HepG2 (cell line): Measurements from ENCODE around the gene MB21D2. TPM values are rescaled to one million over a fixed set of nuclear protein-coding genes. Genes with fewer than 3 reads are reported as not detected.

Experiments
- ADNP ChIP-seq: sonication (generic); formaldehyde crosslinking; IDR thresholded peaks from 2 replicates; pipeline ENCODE4 v1.4.0; 2020; ENCODE audit warnings: missing genetic modification reagents
- ATF7-NPFF ChIP-seq: sonication (generic); formaldehyde crosslinking; IDR thresholded peaks from 2 replicates; pipeline ENCODE4 v1.8.1; 2023; ENCODE audit warnings: mild to moderate bottlenecking, low read depth, missing genetic modification reagents, moderate library complexity
- GABPB1 ChIP-seq: IDR thresholded peaks from 2 replicates; pipeline ENCODE4 v1.6.1; 2016; ENCODE audit warnings: mild to moderate bottlenecking, missing genetic modification reagents, moderate library complexity, missing compliant biosample characterization
- GFI1 ChIP-seq: sonication (generic); formaldehyde crosslinking; IDR thresholded peaks from 2 replicates; pipeline ENCODE4 v1.5.0; 2020; ENCODE audit warnings: missing genetic modification reagents, mild to moderate bottlenecking, borderline replicate concordance
- HDAC1 ChIP-seq: sonication (generic); formaldehyde crosslinking; IDR thresholded peaks from 2 replicates; pipeline ENCODE4 v1.5.1; 2020; ENCODE audit warnings: mild to moderate bottlenecking, missing genetic modification reagents
- JUND ChIP-seq: sonication (generic); formaldehyde crosslinking; IDR thresholded peaks from 2 replicates; pipeline ENCODE4 v1.8.0; 2022; ENCODE audit warnings: mild to moderate bottlenecking, missing genetic modification reagents
- MEIS1 ChIP-seq: sonication (generic); formaldehyde crosslinking; IDR thresholded peaks from 2 replicates; pipeline ENCODE4 v1.9.0; 2021; ENCODE audit warnings: mild to moderate bottlenecking, missing genetic modification reagents, moderate library complexity, borderline replicate concordance
- POLR2A ChIP-seq, 2 experiments: IDR thresholded peaks; 2 replicates each; pipeline ENCODE4 v1.6.1; 2011; ENCODE audit warnings: low read depth in 2 of 2, low read length in 2 of 2, mild to moderate bottlenecking in 1 of 2, moderate library complexity in 1 of 2; ENCODE audit not compliant: insufficient read depth in 1 of 2
- SNAI1 ChIP-seq: sonication (generic); formaldehyde crosslinking; IDR thresholded peaks from 2 replicates; pipeline ENCODE4 v1.5.0; 2020; ENCODE audit warnings: mild to moderate bottlenecking, missing genetic modification reagents, borderline replicate concordance
- ZNF207 ChIP-seq: fragments of 450-650 bp; IDR thresholded peaks from 2 replicates; pipeline ENCODE4 v1.6.1; 2016; ENCODE audit warnings: antibody characterized with exemption, borderline replicate concordance
- ZNF33A ChIP-seq: sonication (generic); formaldehyde crosslinking; IDR thresholded peaks from 2 replicates; pipeline ENCODE4 v1.5.1; 2020; ENCODE audit warnings: missing genetic modification reagents, mild to moderate bottlenecking, moderate library complexity, borderline replicate concordance
- ZNF484 ChIP-seq: sonication (generic); formaldehyde crosslinking; IDR thresholded peaks from 2 replicates; pipeline ENCODE4 v1.5.1; 2020; ENCODE audit warnings: mild to moderate bottlenecking, low read depth, missing genetic modification reagents, borderline replicate concordance
- ZNF615 ChIP-seq: sonication (generic); formaldehyde crosslinking; IDR thresholded peaks from 2 replicates; pipeline ENCODE4 v1.5.0; 2020; ENCODE audit warnings: mild to moderate bottlenecking, missing genetic modification reagents, borderline replicate concordance
- ZZZ3 ChIP-seq: sonication (generic); formaldehyde crosslinking; IDR thresholded peaks from 2 replicates; pipeline ENCODE4 v1.4.0; 2020; ENCODE audit warnings: missing genetic modification reagents, mild to moderate bottlenecking, borderline replicate concordance
- polyA plus RNA-seq, 8 experiments: library from polyadenylated mRNA; depleted of rRNA in 3 of 8; stranded (reverse) in 7 of 8; unstranded in 1 of 8; fragments of >200 nt; fragmentation: Illumina TruSeq in 4 of 8; extraction: Trizol in 4 of 8; gene quantifications; 2 replicates each; pipeline versions ENCODE4 v1.2.1 to v1.2.3, GENCODE V29; 2011 to 2016; ENCODE audit warnings: low read depth in 4 of 8, missing spikeins in 1 of 8, mixed read lengths in 1 of 8; ENCODE audit not compliant: insufficient read depth in 1 of 8
- total RNA-seq, 5 experiments: library from RNA; depleted of rRNA; stranded (reverse); fragments of >200 nt; fragmentation: Illumina TruSeq; extraction: Trizol; gene quantifications; 2 replicates each; pipeline ENCODE4 v1.2.3, GENCODE V29; 2016; ENCODE audit warnings: low read depth in 1 of 5
- TF ChIP-seq, protein P1 (sequence below): IDR thresholded peaks from 2 replicates; pipeline ENCODE4 v1.6.1; 2016; ENCODE audit warnings: mild to moderate bottlenecking, missing biosample characterization, missing genetic modification reagents
- TF ChIP-seq, protein P2 (sequence below): sonication (generic); formaldehyde crosslinking; IDR thresholded peaks from 2 replicates; pipeline ENCODE4 v1.4.0; 2020; ENCODE audit warnings: missing genetic modification reagents
- TF ChIP-seq, protein P3 (sequence below), 2 experiments: fragments of 450-650 bp in 1 of 2; sonication (generic) in 1 of 2; formaldehyde crosslinking; IDR thresholded peaks; 2 replicates each; pipeline versions ENCODE4 v1.5.0 to v1.8.0; 2020 to 2022; ENCODE audit warnings: mild to moderate bottlenecking in 1 of 2, missing genetic modification reagents in 1 of 2
- TF ChIP-seq, protein P4 (sequence below): sonication (generic); formaldehyde crosslinking; IDR thresholded peaks from 2 replicates; pipeline ENCODE4 v1.4.0; 2020; ENCODE audit warnings: mild to moderate bottlenecking, missing genetic modification reagents
- TF ChIP-seq, protein P5 (sequence below): sonication (generic); formaldehyde crosslinking; IDR thresholded peaks from 2 replicates; pipeline ENCODE4 v1.4.0; 2020; ENCODE audit warnings: missing genetic modification reagents
- TF ChIP-seq, protein P6 (sequence below): sonication (generic); formaldehyde crosslinking; IDR thresholded peaks from 2 replicates; pipeline ENCODE4 v1.5.1; 2020; ENCODE audit warnings: missing genetic modification reagents, mild to moderate bottlenecking, borderline replicate concordance
- TF ChIP-seq, protein P7 (sequence below): sonication (generic); formaldehyde crosslinking; IDR thresholded peaks from 2 replicates; pipeline ENCODE4 v1.9.0; 2022; ENCODE audit warnings: low read depth, missing genetic modification reagents

Gene MB21D2
- total and polyA plus RNA-seq, 2 of the 13 experiments (the other 11 are each of a cell fraction or from before 2014, with no cell fraction given) = 0.90 to 1.6 TPM

DNA sequence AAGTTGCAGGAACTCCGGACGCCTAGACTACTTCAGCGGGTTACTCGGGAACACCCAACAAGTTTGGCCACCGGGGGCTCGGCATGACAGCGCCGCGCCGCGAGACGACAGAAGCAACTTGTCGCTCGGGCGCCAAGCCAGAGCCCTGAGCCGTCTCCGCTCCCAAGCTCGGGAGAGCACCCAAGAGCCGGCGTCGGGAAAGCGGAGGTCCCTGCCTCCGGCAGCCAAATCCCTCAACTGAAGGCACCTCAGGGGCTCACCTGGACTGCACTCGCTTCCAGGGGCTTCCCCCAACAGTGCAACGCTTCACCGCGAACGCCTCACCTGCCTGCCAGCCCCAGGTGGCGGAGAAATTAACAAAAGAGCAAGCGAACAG, 640 bp downstream of the MB21D2 start (continued):
- TF ChIP-seq MEIS1 (CRISPR knock-in tag) = no peak
- no peak for TF ChIP-seq ADNP (CRISPR knock-in tag)
- TF ChIP-seq, protein P1, sequence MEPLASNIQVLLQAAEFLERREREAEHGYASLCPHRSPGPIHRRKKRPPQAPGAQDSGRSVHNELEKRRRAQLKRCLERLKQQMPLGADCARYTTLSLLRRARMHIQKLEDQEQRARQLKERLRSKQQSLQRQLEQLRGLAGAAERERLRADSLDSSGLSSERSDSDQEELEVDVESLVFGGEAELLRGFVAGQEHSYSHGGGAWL (CRISPR knock-in tag) = no peak
- no peak for TF ChIP-seq GFI1 (CRISPR knock-in tag)
- TF ChIP-seq ZNF207 = no peak
- TF ChIP-seq, protein P2, sequence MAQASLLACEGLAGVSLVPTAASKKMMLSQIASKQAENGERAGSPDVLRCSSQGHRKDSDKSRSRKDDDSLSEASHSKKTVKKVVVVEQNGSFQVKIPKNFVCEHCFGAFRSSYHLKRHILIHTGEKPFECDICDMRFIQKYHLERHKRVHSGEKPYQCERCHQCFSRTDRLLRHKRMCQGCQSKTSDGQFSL = no peak
- TF ChIP-seq, protein P3, sequence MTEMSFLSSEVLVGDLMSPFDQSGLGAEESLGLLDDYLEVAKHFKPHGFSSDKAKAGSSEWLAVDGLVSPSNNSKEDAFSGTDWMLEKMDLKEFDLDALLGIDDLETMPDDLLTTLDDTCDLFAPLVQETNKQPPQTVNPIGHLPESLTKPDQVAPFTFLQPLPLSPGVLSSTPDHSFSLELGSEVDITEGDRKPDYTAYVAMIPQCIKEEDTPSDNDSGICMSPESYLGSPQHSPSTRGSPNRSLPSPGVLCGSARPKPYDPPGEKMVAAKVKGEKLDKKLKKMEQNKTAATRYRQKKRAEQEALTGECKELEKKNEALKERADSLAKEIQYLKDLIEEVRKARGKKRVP (CRISPR knock-in tag; IDR thresholded peaks at IDR 0.05) = no peak
- 0 out of 2 replicates have a peak, but pooled peaks have one; percentile 30 for TF ChIP-seq HDAC1 (CRISPR knock-in tag)
- TF ChIP-seq, protein P4, sequence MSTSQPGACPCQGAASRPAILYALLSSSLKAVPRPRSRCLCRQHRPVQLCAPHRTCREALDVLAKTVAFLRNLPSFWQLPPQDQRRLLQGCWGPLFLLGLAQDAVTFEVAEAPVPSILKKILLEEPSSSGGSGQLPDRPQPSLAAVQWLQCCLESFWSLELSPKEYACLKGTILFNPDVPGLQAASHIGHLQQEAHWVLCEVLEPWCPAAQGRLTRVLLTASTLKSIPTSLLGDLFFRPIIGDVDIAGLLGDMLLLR (CRISPR knock-in tag) = no peak
- TF ChIP-seq ZNF33A (CRISPR knock-in tag) = no peak
- peak; percentile 56 for TF ChIP-seq GABPB1 (CRISPR knock-in tag)
- TF ChIP-seq, protein P5, sequence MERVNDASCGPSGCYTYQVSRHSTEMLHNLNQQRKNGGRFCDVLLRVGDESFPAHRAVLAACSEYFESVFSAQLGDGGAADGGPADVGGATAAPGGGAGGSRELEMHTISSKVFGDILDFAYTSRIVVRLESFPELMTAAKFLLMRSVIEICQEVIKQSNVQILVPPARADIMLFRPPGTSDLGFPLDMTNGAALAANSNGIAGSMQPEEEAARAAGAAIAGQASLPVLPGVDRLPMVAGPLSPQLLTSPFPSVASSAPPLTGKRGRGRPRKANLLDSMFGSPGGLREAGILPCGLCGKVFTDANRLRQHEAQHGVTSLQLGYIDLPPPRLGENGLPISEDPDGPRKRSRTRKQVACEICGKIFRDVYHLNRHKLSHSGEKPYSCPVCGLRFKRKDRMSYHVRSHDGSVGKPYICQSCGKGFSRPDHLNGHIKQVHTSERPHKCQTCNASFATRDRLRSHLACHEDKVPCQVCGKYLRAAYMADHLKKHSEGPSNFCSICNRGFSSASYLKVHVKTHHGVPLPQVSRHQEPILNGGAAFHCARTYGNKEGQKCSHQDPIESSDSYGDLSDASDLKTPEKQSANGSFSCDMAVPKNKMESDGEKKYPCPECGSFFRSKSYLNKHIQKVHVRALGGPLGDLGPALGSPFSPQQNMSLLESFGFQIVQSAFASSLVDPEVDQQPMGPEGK (CRISPR knock-in tag) = no peak
- TF ChIP-seq, protein P6, sequence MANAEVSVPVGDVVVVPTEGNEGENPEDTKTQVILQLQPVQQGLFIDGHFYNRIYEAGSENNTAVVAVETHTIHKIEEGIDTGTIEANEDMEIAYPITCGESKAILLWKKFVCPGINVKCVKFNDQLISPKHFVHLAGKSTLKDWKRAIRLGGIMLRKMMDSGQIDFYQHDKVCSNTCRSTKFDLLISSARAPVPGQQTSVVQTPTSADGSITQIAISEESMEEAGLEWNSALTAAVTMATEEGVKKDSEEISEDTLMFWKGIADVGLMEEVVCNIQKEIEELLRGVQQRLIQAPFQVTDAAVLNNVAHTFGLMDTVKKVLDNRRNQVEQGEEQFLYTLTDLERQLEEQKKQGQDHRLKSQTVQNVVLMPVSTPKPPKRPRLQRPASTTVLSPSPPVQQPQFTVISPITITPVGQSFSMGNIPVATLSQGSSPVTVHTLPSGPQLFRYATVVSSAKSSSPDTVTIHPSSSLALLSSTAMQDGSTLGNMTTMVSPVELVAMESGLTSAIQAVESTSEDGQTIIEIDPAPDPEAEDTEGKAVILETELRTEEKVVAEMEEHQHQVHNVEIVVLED = no peak
- no peak for TF ChIP-seq SNAI1 (CRISPR knock-in tag)
- TF ChIP-seq ZNF484 (CRISPR knock-in tag) = no peak
- TF ChIP-seq, protein P7, sequence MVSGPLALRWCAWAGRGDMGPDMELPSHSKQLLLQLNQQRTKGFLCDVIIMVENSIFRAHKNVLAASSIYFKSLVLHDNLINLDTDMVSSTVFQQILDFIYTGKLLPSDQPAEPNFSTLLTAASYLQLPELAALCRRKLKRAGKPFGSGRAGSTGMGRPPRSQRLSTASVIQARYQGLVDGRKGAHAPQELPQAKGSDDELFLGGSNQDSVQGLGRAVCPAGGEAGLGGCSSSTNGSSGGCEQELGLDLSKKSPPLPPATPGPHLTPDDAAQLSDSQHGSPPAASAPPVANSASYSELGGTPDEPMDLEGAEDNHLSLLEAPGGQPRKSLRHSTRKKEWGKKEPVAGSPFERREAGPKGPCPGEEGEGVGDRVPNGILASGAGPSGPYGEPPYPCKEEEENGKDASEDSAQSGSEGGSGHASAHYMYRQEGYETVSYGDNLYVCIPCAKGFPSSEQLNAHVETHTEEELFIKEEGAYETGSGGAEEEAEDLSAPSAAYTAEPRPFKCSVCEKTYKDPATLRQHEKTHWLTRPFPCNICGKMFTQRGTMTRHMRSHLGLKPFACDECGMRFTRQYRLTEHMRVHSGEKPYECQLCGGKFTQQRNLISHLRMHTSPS (CRISPR knock-in tag) = no peak
- TF ChIP-seq ATF7-NPFF (CRISPR knock-in tag) = no peak
- no peak for TF ChIP-seq JUND (CRISPR knock-in tag)
- no peak for TF ChIP-seq ZZZ3
- TF ChIP-seq POLR2A (IDR thresholded peaks at IDR 0.05; ENCODE audit: insufficient read depth in 1 of 2, low read depth in 2 of 2, low read length in 2 of 2) = no peak
- no peak for TF ChIP-seq ZNF615 (CRISPR knock-in tag)
